HG02840 (cell line): ENCODE measurements around the gene MLLT6.

Experiments used
- ATAC-seq: cut with Tn5 transposase; IDR thresholded peaks from one replicate; pipeline ENCODE4 v1.9.1; 2021; ENCODE audit warnings: mild to moderate bottlenecking, moderate library complexity, moderate number of reproducible peaks; ENCODE audit not compliant: unreplicated experiment, low FRiP score

The MLLT6 gene

DNA sequence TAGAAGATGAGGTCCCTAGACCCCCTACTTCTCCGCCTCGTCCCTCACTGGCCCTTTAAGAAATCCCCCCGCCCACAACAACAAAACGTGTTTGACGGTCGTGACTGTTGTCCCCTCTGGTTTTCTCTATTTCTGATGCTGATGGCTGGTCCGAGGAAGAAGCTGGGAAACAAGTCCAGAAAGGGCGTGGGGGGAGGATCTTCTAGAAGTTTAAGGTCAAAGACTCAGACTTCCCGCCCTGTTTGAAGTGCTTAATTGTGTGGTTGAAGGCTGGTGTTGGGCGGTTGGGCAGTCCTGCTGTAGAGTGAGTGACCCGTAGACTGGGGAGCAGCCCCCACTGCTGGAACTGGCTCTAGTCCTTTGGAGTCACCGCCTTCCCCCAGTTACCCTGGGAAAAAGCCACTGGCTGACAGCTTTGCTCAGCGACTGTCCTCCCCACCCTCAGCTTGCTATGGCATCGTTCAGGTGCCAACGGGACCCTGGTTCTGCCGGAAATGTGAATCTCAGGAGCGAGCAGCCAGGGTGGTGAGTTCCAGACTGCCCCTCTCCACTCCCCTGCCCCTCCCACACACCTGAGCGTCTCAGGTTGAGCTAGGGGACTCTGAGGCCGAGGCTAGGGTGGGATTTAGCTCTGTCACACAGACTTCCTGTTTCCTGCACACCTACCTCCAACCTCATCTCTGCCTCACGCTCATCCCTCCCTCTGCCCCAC is 1.6 kb downstream of the MLLT6 start:
- ATAC-seq = no peak

DNA sequence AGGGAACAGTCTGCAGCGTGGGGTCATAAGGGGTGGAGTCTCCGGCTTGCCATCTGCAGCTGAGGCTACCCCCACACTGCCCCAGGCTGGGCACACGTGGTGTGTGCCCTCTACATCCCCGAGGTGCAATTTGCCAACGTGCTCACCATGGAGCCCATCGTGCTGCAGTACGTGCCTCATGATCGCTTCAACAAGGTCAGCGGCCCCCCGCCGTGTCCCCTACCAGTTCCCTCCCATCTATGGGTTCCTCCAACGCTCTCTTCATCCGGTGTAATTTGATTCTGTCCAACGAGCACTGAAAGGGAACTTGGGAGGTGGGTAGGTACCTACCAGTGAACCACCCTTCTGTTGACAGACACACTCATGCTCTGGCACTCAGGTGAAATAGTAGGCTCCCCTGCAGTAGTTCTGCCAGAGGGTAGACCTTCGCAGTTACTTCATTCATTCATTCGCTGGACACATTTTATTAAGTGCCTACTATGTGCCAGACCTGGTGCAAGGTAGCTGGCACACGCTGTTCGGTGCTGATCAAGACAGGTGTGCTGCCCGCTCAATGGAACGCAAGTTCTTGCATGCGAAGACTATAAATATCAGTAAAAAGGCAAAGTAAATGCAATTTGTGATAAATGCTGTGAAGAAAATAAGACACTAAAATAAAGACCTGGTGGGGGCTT is 2.7 kb downstream of the MLLT6 start:
- ATAC-seq = no peak

DNA sequence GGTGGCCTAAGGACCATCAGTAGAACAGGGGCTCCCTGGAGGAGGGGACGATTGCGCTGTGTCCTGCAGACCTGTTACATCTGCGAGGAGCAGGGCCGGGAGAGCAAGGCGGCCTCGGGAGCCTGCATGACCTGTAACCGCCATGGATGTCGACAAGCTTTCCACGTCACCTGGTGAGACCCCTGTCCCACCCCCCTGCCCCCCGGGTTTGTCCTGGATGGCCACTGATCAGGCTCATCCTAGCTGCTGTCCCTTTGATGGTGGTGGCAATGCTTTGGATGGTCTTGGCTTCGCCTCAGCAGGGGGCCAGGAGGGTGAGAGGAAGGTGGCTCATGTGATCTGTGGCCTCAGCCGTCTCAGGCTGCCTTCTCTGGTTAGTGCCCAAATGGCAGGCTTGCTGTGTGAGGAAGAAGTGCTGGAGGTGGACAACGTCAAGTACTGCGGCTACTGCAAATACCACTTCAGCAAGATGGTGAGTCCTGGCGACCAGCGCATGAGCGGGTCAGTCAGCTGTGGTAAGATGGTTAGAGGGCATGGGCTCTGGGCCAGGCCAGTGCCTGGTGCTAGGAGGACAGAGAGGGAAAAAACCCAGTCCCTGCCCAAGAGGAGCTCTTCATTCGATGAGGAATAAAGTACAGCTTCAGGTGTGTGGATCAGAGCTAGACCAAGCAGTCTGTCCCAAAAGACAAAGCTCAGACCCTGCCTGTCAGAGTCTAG is 4.2 kb downstream of the MLLT6 start:
- ATAC-seq = no peak

DNA sequence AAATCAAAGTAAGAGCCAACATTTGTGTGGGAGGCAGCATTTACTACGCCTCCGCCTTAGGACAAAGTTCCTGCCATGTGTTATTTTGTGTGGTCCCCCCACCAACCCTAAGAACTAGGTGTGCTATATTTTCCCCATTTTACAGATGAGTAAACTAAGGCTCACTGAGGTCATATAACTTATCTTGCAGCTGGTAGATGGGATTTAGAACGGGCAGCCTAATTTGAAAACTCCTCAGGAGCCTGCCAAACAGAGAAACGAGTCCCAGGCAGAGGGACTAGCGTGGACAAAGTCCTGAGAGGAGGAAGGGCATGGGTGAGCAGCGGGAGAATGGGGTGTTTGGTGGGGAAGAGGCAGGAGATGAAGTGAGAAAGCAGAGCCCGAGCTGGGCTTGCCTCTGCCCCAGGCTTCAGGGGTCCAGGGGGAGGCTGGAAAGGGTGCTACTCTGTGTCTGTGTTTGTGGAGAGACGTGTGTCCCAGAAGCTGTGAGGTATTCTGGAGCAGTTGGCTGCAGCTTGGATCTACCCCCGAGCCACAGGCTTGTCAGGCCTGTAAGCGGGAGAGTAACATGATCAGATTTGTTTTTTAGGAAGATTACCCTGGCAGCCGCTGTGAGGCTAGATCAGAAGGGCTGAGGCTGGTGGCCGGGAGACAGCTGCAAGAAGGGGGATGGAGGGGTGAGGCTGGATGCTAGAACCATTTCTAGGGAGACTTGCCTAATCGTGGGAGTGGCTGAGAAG is 5.0 kb downstream of the MLLT6 start:
- ATAC-seq = no peak

DNA sequence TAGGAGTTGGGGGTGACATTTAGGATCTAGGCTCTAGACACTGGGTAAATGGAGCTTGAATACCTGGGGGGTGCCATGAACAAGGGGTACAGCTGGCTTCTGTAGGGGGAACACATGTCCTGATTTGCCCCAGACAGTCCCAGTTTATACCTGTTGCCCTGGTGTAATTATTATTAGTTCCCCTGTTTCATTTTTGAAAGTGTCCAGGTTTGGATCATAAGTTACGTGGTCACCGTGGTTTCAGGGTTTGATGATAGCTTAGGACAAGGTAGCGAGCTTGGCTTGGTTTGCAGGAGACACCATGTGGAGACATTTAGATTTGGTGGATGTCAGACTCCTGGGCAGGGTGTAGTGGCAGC is 5.5 kb downstream of the MLLT6 start:
- no peak for ATAC-seq

DNA sequence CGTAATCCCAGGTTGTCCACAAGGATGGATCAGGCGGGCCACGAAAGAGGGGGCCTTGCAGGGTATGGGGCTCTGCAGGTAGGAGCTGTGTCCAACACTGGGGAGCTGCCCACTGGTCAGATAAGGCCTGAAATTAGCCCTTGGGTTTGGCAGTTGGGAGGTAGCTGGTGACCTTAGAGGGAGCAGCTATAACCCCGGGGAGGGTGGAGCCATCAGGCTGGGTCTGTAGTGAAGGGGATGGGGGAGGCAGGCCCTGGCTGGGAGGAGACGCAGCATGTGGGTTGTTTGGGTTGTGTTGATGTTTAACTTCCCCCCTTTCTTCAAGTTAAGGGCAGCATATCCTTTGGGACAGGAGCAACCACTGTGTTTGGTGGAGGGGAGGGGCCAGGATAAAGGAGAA is 5.9 kb downstream of the MLLT6 start:
- no peak for ATAC-seq

DNA sequence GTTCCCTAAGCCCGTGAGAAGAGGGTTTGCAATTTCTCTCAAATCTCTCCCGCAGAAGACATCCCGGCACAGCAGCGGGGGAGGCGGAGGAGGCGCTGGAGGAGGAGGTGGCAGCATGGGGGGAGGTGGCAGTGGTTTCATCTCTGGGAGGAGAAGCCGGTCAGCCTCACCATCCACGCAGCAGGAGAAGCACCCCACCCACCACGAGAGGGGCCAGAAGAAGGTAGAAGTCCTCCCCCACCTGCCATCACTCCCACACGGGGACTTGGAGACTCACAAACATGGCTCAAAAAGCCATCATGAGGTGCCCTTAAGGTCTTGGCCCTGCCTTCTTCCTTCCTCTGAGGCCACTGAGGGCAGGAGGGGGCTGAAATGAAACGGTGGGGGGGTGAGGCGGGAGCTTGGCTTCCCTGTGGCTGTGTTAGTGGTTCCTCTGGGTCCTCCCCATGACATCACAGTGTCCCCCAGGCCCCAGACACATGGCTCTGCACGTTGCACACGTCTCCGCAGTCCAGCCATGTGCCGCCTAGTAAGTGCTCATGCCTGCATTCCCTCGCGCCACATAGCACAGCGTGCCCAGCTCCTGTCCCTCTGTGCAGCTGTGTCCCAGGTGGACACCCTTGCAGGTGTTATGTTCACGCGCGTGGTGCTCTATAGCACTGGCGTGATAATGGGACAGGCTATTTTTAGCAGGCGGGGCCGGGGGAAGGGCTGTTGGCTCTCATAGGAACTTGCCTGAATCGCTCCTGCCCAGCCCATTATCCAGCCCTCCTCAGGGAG is 6.9 kb downstream of the MLLT6 start:
- no peak for ATAC-seq

DNA sequence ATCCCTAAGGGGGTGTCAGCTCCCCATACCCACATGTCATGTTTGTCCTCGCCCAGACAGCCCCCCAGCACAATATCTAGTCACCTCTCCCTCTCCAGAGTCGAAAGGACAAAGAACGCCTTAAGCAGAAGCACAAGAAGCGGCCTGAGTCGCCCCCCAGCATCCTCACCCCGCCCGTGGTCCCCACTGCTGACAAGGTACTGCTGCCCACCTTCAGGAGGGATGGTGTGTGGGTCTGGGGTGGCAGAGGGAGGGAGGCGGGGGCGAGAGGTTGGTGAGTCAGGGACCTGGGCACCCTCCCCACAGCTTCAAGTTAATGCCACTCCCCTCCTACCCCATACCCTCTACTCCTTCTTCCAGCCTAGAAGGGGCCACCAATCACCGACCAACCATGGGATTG is 7.5 kb downstream of the MLLT6 start:
- no peak for ATAC-seq

DNA sequence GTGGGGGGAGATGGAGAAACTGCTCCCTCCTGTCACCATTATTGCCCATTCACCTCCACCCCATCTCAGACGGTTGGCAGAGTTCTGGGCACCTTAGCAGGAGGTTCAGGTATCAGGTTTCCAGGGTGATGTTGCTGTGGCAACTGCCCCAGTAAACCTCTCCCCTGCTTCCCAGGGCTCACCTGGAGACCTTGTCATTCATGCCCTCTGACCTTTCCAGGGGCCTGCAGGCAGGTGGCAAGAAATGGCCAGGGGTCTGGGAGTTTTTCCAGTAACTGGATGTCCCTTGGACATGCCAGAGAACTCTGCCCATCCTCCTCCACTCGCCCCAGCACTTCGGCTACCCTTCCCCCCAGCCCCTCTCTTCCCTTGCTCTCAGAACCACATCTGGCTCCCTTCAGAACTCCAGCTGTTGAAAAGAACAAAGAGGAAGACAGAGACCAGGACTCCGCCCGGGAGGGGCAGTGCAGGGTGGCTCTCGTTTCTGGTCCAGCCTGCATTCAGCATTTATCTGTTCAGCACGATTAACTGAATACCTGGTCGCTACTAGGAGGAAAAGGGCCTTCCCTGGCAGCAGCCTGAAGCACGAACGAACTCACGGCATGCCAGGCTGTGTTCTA is 8.5 kb downstream of the MLLT6 start:
- ATAC-seq = no peak

DNA sequence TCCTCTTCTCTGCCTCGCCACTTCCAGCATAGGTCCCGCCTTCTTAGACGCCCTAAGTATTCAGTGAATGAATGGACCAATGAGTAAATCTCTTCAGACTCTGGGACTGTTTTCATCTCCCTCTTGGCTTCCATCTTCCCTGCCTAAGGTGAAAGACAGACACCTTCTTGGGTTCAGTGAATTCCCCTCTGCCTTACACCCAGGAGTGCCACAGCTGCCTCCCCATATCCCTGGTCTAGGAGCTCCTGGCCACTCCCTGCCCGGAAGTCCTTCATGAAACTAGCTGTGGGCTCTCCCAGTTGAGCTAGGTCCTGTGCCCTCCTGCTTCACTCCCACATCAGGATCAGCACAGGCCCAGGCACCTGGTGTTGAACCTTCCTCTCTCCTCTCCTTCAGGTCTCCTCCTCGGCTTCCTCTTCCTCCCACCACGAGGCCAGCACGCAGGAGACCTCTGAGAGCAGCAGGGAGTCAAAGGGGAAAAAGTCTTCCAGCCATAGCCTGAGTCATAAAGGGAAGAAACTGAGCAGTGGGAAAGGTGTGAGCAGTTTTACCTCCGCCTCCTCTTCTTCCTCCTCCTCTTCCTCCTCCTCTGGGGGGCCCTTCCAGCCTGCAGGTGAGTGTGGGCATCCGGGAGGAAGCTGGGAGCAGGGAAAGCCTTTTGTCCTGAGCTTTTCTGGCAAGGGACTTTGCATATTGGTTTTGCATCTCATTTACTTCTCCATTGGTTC is 10.3 kb downstream of the MLLT6 start:
- ATAC-seq = no peak

DNA sequence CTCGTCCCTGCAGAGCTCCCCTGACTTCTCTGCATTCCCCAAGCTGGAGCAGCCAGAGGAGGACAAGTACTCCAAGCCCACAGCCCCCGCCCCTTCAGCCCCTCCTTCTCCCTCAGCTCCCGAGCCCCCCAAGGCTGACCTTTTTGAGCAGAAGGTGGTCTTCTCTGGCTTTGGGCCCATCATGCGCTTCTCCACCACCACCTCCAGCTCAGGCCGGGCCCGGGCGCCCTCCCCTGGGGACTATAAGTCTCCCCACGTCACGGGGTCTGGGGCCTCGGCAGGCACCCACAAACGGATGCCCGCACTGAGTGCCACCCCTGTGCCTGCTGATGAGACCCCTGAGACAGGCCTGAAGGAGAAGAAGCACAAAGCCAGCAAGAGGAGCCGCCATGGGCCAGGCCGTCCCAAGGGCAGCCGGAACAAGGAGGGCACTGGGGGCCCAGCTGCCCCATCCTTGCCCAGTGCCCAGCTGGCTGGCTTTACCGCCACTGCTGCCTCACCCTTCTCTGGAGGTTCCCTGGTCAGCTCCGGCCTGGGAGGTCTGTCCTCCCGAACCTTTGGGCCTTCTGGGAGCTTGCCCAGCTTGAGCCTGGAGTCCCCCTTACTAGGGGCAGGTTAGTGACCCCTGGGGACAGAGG is 11.4 kb downstream of the MLLT6 start:
- ATAC-seq = no peak

DNA sequence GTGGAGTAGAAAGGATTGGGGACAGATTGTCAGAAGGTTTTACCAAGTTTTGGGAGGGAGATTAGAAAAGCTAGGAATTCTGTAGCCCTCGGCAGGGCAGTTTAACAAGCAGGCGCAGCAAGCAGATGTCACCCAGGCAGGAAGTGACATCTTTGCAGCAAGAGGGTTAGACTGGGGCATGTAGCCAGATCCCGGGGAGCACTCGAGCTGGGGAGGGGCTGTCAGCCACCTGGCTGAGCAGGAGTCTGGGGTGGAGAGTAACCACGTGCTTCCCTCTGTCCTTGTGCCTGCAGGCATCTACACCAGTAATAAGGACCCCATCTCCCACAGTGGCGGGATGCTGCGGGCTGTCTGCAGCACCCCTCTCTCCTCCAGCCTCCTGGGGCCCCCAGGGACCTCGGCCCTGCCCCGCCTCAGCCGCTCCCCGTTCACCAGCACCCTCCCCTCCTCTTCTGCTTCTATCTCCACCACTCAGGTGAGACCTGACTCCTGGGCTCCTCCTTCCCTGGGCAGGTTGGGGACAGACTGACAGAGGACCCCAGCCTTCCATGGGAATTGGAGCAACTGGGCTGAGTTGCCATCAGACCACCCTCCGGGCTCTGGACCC is 12.2 kb downstream of the MLLT6 start:
- ATAC-seq = no peak

DNA sequence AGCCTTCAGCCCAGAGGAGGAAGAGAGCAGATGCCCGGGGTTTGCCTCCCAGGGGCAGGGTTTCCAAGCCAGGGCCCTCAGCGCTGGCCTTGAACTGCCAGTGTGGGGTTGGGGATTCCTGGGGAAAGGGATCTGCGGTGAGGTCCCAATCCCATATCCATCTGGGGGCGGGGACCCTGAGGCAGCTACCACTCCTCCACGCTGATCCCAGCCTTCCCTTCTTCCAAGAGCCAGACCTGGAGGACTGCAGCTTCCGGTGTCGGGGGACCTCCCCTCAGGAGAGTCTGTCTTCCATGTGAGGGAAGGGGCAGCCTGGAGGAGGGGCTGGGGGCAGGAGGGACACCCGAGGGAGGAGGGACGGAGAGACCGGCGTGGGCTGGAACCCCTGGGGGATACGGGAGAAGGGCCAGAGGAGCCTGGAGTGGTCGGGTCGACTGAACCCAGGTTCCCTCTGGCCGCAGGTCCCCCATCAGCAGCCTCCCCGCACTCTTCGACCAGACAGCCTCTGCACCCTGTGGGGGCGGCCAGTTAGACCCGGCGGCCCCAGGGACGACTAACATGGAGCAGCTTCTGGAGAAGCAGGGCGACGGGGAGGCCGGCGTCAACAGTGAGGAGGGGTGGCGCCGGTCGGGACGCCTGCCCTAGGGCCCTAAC is 14.3 kb downstream of the MLLT6 start:
- no peak for ATAC-seq

DNA sequence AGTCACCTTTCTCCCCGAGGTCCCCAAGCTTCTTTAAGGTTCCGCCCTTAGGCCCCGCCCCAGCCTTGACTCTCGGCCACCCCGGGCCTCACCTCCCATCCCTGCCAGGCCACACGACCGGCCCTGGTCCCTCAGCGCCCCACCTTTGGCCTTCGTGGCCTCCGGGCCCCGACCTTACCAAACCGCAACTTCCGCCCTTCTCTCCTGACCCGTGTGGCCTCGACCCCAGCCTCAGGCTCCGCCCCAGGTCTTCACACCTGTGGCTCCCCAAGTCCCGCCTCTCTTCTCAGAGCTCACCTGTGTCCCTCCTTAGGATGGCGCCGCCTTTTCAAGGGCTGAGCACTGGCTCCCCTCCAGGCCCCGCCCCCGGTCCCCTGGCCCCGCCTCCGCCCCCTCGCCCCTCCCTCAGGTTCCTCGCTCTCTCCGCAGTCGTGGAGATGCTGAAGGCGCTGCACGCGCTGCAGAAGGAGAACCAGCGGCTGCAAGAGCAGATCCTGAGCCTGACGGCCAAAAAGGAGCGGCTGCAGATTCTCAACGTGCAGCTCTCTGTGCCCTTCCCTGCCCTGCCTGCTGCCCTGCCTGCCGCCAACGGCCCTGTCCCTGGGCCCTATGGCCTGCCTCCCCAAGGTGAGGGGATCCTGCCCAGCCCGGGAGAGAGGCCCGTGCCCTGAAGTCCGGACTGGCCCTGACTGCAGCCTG is 15.0 kb downstream of the MLLT6 start:
- no peak for ATAC-seq

DNA sequence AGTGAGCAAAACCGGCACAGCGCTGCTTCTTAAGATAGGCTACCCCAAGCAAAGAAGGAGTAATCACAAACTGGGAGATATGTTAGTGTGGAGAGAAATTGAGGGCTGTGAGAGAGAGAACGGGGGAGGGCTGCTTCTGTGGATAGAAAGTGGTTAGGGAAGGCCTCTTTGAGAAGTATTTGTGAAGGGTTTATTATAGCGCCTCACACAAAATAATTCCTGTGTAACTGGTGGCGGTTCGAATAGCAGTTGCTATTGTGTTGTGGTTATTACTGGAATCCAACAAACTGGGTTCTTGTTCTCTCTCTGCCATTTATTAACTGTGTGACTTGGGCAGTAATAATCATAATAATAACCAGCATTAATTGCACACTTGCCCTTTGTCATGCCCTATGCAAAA is 15.9 kb downstream of the MLLT6 start:
- no peak for ATAC-seq

DNA sequence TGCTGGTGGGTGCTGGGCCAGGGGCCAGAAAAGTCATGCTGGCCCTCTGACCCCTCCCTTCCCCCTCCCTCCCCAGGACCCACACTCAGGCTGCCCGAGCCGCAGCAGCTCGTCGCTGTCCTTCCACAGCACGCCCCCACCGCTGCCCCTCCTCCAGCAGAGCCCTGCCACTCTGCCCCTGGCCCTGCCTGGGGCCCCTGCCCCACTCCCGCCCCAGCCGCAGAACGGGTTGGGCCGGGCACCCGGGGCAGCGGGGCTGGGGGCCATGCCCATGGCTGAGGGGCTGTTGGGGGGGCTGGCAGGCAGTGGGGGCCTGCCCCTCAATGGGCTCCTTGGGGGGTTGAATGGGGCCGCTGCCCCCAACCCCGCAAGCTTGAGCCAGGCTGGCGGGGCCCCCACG is 16.7 kb downstream of the MLLT6 start:
- ATAC-seq = no peak

DNA sequence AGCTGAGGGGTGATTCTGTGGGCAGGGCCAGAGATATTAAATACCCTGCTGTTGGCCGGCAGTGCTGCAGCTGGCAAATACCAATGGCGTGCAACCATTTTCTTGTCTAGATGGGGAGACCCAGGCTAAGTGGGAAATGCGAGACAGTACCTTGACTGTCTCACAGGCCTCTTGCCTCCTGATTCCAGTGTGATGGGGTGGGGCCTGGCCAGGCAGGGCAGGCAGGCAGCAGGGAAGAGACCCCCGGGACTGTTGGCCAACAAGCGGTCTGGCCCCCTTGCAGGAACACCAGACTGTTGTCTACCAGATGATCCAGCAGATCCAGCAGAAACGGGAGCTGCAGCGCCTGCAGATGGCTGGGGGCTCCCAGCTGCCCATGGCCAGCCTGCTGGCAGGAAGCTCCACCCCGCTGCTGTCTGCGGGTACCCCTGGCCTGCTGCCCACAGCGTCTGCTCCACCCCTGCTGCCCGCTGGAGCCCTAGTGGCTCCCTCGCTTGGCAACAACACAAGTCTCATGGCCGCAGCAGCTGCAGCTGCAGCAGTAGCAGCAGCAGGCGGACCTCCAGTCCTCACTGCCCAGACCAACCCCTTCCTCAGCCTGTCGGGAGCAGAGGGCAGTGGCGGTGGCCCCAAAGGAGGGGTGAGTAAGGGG is 19.4 kb downstream of the MLLT6 start:
- no peak for ATAC-seq
